Prostate gland (tissue), 2 donors: ENCODE measurements around the gene FBXL16.

Experiments used
- CTCF ChIP-seq, 4 experiments: fragments of 200-600 bp in 2 of 4; fragments of 450-650 bp in 2 of 4; sonication (generic) in 2 of 4; IDR thresholded peaks; 1 replicate in 3 of 4; 2 replicates in 1 of 4; pipeline ENCODE4 v1.5.1; 2016 to 2019; ENCODE audit warnings: antibody characterized with exemption in 4 of 4, mild to moderate bottlenecking in 2 of 4, moderate library complexity in 2 of 4
- POLR2A ChIP-seq: fragments of 450-650 bp; IDR thresholded peaks from one replicate; pipeline ENCODE4 v1.6.1; 2016; ENCODE audit warnings: antibody characterized with exemption, mild to moderate bottlenecking

- TF ChIP-seq CTCF (IDR thresholded peaks at IDR 0.05) (no peak), POLR2A (no peak)
Observed at GRCh38 chr16:714079-714478, 8.5 kb upstream of the FBXL16 start.
